DND-41 (cell line): ENCODE measurements around the gene PDSS1.

Source experiments
- EZH2 ChIP-seq: IDR thresholded peaks from 3 replicates; pipeline ENCODE4 v1.6.1; 2012; ENCODE audit warnings: borderline replicate concordance, low read depth, mild to moderate bottlenecking, moderate library complexity, low read length, inconsistent platforms; ENCODE audit not compliant: severe bottlenecking
- TF ChIP-seq, protein P1 (sequence below): IDR thresholded peaks from 2 replicates; pipeline ENCODE4 v1.5.1; 2012; ENCODE audit warnings: borderline replicate concordance, low read length, moderate library complexity, mild to moderate bottlenecking; ENCODE audit not compliant: poor library complexity, severe bottlenecking; ENCODE audit errors: extremely low read depth

DNA sequence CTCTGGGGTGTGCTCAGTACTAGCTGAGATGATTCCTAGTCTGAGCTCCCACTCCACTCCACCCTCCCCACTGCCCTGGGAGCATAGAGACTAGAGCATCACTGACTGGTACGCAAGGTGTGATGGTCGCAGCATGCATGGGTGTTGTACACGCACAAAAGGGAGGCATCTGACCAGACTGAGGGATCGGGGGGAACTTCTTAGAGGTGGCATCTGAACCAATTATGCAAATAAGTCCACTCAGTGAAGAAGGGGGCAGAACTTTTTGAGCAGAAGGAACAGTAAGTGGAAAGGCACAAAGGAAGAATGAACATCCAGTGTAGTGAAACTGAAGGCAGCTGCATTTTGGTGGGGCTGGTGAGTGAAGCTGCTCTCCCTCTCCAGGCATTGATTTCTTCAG is 25.5 kb downstream of the PDSS1 start:
- TF ChIP-seq, protein P1, sequence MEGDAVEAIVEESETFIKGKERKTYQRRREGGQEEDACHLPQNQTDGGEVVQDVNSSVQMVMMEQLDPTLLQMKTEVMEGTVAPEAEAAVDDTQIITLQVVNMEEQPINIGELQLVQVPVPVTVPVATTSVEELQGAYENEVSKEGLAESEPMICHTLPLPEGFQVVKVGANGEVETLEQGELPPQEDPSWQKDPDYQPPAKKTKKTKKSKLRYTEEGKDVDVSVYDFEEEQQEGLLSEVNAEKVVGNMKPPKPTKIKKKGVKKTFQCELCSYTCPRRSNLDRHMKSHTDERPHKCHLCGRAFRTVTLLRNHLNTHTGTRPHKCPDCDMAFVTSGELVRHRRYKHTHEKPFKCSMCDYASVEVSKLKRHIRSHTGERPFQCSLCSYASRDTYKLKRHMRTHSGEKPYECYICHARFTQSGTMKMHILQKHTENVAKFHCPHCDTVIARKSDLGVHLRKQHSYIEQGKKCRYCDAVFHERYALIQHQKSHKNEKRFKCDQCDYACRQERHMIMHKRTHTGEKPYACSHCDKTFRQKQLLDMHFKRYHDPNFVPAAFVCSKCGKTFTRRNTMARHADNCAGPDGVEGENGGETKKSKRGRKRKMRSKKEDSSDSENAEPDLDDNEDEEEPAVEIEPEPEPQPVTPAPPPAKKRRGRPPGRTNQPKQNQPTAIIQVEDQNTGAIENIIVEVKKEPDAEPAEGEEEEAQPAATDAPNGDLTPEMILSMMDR = no peak
- no peak for TF ChIP-seq EZH2
